Measurements from ENCODE around the gene EVA1C. TPM values are rescaled to one million over a fixed set of nuclear protein-coding genes. Genes with fewer than 3 reads are reported as not detected.
"Not testable (repeated sequence)": the region's sequence is repeated elsewhere in the genome, so short reads cannot be mapped to it uniquely, and the experiment has no call there.

EVA1C gene
- total RNA-seq, 2 experiments from 2014 or later, result 10.9 to 12.5 TPM

DNA sequence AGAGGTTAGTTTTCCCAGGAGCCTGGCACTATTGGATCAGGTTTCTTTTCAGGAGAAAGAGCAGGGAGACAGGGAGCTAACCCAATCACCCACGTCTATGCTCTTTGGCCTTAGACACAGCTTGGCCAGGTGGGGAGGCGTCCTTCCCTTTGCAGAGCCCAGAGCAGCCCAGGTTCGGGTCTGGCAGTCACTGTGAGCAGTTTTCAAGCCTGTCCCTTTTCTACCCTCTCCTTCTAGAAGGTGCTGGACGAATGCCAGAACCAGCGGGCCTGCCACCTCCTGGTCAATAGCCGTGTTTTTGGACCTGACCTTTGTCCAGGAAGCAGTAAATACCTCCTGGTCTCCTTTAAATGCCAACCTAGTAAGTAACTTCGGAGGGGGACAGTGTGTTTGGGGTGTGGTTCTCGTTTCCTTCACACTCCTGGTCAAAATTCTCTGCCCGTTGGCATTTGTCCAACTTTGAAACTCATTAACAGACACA is 44.9 kb downstream of the EVA1C start:
- DNase-seq, result no peak
- H3K27ac Mint-ChIP-seq, result no peak overlapping the region
- H3K4me1 Mint-ChIP-seq, result no peaks in the 10 kb centered on the region
- H3K4me3 Mint-ChIP-seq, result no peak overlapping the region
- H3K27me3 Mint-ChIP-seq, result no peaks in the 10 kb centered on the region
- H3K9me3 Mint-ChIP-seq, result no peaks in the 10 kb centered on the region
- peaks cover 17% of the 10 kb centered on the region for H3K36me3 Mint-ChIP-seq

GRCh38 chr21:32457962-32458361 is 45.5 kb downstream of the EVA1C start:
- no peaks in the 10 kb centered on the region for H3K27me3 Mint-ChIP-seq
- H3K4me1 Mint-ChIP-seq, result no peaks in the 10 kb centered on the region
- H3K4me3 Mint-ChIP-seq, result no peak overlapping the region
- no peak for DNase-seq
- H3K27ac Mint-ChIP-seq, result no peak overlapping the region
- H3K9me3 Mint-ChIP-seq, result no peaks in the 10 kb centered on the region
- H3K36me3 Mint-ChIP-seq, result peaks cover 17% of the 10 kb centered on the region

GRCh38 chr21:32459972-32460371 is 47.5 kb downstream of the EVA1C start:
- H3K27ac Mint-ChIP-seq, result no peak overlapping the region
- DNase-seq, result no peak
- peaks cover 13% of the 10 kb centered on the region for H3K36me3 Mint-ChIP-seq
- H3K4me1 Mint-ChIP-seq, result no peaks in the 10 kb centered on the region
- no peaks in the 10 kb centered on the region for H3K9me3 Mint-ChIP-seq
- H3K4me3 Mint-ChIP-seq, result no peak overlapping the region
- no peaks in the 10 kb centered on the region for H3K27me3 Mint-ChIP-seq

- H3K4me1 Mint-ChIP-seq, result no peaks in the 10 kb centered on the region
- H3K9me3 Mint-ChIP-seq, result no peaks in the 10 kb centered on the region
- DNase-seq, result no peak
- no peaks in the 10 kb centered on the region for H3K27me3 Mint-ChIP-seq
- H3K36me3 Mint-ChIP-seq, result peaks cover 17% of the 10 kb centered on the region
- H3K27ac Mint-ChIP-seq, result no peak overlapping the region
- H3K4me3 Mint-ChIP-seq, result no peak overlapping the region
Observed at GRCh38 chr21:32461503-32461902, 49.0 kb downstream of the EVA1C start.

- DNase-seq, H3K4me3 Mint-ChIP-seq, H3K27me3 Mint-ChIP-seq, H3K9me3 Mint-ChIP-seq, H3K4me1 Mint-ChIP-seq, H3K27ac Mint-ChIP-seq: not testable (repeated sequence)
- H3K36me3 Mint-ChIP-seq, result peaks cover 17% of the 10 kb centered on the region
Observed at GRCh38 chr21:32462564-32462963, 50.1 kb downstream of the EVA1C start.

GRCh38 chr21:32463367-32463766 is 50.9 kb downstream of the EVA1C start:
- DNase-seq, result no peak
- Mint-ChIP-seq H3K4me3 (no peak overlapping the region), H3K27ac (no peak overlapping the region), H3K27me3 (no peaks in the 10 kb centered on the region), H3K9me3 (no peaks in the 10 kb centered on the region), H3K36me3 (peaks cover 17% of the 10 kb centered on the region), H3K4me1 (no peaks in the 10 kb centered on the region)

GRCh38 chr21:32463889-32464300 is 51.4 kb downstream of the EVA1C start:
- H3K4me3 Mint-ChIP-seq, result no peak overlapping the region
- no peaks in the 10 kb centered on the region for H3K9me3 Mint-ChIP-seq
- H3K36me3 Mint-ChIP-seq, result peaks cover 16% of the 10 kb centered on the region
- H3K27me3 Mint-ChIP-seq, result no peaks in the 10 kb centered on the region
- H3K27ac Mint-ChIP-seq, result no peak overlapping the region
- DNase-seq, result no peak
- no peaks in the 10 kb centered on the region for H3K4me1 Mint-ChIP-seq

DNA sequence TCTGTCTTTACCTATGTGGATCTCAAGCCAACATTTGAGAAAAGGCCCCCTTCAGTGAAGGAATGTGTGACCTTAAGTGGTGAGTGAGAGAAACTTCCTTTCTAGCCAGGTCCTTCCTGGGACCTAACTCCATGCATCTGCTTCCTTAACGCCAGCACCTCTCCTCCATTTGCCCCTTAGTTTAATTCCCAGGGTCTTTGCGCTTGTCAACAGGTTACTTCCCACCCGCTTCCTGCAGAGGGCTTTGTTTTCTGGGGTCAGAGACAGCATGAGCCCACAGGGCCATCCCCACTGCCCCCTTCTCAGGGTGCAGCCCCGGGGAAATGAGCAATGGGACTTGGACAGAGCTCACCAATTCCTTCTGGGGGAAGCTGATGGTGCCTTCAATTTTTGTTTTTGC is 54.8 kb downstream of the EVA1C start:
- H3K27me3 Mint-ChIP-seq, result no peaks in the 10 kb centered on the region
- H3K4me3 Mint-ChIP-seq, result no peak overlapping the region
- H3K9me3 Mint-ChIP-seq, result no peaks in the 10 kb centered on the region
- no peaks in the 10 kb centered on the region for H3K4me1 Mint-ChIP-seq
- peaks cover 6% of the 10 kb centered on the region for H3K36me3 Mint-ChIP-seq
- DNase-seq, result no peak
- no peak overlapping the region for H3K27ac Mint-ChIP-seq

- no peaks in the 10 kb centered on the region for H3K4me1 Mint-ChIP-seq
- H3K36me3 Mint-ChIP-seq, result peaks cover 6% of the 10 kb centered on the region
Observed at GRCh38 chr21:32468681-32469111, 56.2 kb downstream of the EVA1C start.

GRCh38 chr21:32469628-32470027 is 57.1 kb downstream of the EVA1C start:
- H3K4me3 Mint-ChIP-seq, result no peak overlapping the region
- H3K4me1 Mint-ChIP-seq, result no peaks in the 10 kb centered on the region
- DNase-seq, result no peak
- no peaks in the 10 kb centered on the region for H3K27me3 Mint-ChIP-seq
- H3K27ac Mint-ChIP-seq, result no peak overlapping the region
- no peaks in the 10 kb centered on the region for H3K9me3 Mint-ChIP-seq
- H3K36me3 Mint-ChIP-seq, result peaks cover 6% of the 10 kb centered on the region

More at GRCh38 chr21:32468681-32469111, 56.2 kb downstream of the EVA1C start:
- H3K27me3 Mint-ChIP-seq, result no peaks in the 10 kb centered on the region
- no peaks in the 10 kb centered on the region for H3K9me3 Mint-ChIP-seq
- no peak overlapping the region for H3K4me3 Mint-ChIP-seq
- no peak overlapping the region for H3K27ac Mint-ChIP-seq
- DNase-seq, result no peak

- Mint-ChIP-seq H3K27me3 (no peaks in the 10 kb centered on the region), H3K4me3 (no peak overlapping the region), H3K9me3 (no peaks in the 10 kb centered on the region), H3K27ac (no peak overlapping the region), H3K36me3 (peaks cover 3% of the 10 kb centered on the region), H3K4me1 (no peaks in the 10 kb centered on the region)
- DNase-seq, result no peak
Observed at GRCh38 chr21:32470206-32470605, 57.7 kb downstream of the EVA1C start.

DNA sequence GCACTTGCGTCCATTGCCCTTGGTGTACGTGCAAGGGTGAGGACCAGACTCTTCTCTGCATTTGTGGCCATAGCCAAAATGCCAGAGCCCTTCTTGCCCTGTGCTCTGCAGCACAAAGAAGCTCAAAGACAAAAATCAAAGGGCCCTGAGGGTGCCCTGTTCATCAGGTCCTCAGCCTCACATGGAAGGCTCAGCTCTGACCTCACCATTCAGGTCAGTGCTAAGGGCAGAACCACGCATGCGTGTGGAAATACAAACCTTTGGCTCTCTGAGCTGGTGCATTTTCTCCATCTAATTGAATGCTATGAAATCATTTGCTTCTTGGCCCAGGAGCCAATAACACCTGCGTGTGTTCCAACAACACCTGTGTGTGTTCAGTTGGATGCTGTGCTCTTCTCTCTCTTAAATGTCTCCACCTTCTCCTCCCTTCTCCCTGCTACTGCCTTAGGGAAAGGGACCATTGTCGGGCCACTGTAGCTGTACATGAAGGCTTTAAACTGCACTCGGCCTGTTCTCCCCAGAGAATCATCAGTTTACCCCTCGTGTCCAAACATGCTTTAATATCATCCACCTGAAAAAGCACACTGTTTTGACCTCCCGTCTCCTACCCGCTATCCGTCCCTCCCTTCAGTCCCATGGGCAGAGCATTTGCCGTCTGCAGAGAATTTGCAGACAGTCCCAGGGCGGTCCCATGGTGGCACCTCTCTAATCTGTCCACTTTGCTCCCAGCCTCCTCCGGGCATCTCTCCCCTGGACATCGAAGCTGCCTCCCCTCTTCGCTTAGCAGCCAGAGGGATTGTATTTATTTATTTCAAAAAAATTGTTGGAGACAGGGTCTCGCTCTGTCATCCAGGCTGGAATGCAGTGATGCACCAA is 60.6 kb downstream of the EVA1C start:
- H3K4me1 Mint-ChIP-seq, result peaks cover 4% of the 10 kb centered on the region
- H3K27me3 Mint-ChIP-seq, result no peaks in the 10 kb centered on the region
- no peaks in the 10 kb centered on the region for H3K9me3 Mint-ChIP-seq
- peaks cover 3% of the 10 kb centered on the region for H3K36me3 Mint-ChIP-seq
- H3K27ac Mint-ChIP-seq, result no peak overlapping the region
- H3K4me3 Mint-ChIP-seq, result no peak overlapping the region
- DNase-seq, result no peak

DNA sequence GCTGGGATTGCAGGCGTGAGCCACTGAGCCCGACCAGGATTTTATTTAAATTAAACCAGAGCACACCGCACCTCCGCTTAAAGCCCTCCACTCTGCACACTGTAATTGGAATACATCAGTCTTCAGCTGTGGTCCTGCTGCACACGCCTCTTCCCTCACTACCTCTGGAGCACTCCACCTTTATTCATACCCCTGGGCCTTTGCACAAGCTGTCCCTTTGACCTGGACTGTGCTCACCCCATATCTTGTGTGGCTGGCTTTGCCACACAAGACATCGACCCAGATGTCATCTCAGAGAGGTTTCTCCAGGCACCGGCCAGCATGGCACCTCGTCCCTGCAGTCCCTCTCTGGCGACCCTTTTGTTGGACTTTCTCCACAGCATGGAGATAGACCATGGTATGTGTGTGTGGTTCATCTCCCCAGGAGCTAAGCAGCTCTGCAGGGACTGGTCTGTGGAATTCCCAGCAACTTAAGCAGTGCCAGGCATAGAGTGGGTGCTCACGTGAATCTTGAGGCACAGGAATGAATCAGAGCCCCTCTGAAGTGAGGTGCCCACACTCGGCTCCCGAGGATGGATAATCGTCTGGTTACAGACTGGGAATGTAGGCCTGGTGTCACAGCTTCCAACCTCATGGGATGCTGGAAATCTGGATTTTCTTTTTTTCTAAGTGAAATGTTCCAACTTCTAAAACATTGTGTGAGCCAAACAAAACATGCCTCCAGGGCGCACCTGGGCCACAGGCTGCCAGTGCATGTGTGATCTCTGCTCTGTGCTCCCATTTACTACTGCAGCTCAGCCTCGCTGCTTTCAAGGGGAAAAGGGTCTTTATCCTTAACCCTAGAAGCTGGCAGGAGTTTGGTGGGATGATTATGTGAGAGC is 61.9 kb downstream of the EVA1C start:
- peaks cover 8% of the 10 kb centered on the region for H3K4me1 Mint-ChIP-seq
- H3K36me3 Mint-ChIP-seq, result peaks cover 3% of the 10 kb centered on the region
- no peak overlapping the region for H3K4me3 Mint-ChIP-seq
- no peaks in the 10 kb centered on the region for H3K9me3 Mint-ChIP-seq
- no peak for DNase-seq
- H3K27ac Mint-ChIP-seq, result no peak overlapping the region
- H3K27me3 Mint-ChIP-seq, result no peaks in the 10 kb centered on the region

DNA sequence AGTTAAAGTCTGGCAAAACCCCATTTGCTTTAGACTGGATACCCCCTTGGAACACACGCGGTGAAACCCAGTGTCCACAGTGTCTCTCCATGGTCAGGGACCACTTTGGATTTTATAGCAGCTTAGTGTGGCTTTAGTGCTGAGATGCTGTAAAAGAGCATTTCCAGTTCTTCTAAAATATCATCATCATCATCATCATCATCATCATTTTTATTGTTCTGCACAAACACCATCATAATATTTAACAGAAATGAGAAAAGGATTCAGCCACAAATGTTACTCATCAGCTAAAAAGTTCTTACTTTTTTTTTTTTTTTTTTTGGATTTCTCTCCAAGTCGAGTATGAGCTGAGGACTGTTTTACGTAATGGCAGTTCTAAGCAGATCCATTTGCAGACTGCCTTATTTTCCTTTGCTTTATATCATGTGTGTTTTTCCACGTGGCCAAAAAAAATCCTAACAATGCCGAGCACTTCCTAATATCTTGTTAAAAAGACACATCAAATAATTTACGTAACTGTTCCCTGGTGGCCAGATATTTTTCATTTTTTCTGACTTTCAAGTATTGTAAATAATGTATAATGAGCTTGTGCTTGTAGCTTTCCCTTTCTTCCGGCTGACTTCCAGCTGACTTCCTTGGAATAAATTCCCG is 62.8 kb downstream of the EVA1C start:
- H3K27me3 Mint-ChIP-seq, result no peaks in the 10 kb centered on the region
- no peak for DNase-seq
- H3K4me1 Mint-ChIP-seq, result peaks cover 8% of the 10 kb centered on the region
- no peak overlapping the region for H3K4me3 Mint-ChIP-seq
- H3K9me3 Mint-ChIP-seq, result no peaks in the 10 kb centered on the region
- H3K27ac Mint-ChIP-seq, result no peak overlapping the region
- peaks cover 3% of the 10 kb centered on the region for H3K36me3 Mint-ChIP-seq

Measured in activated naive CD8-positive, alpha-beta T cell treated with anti-CD3 and anti-CD28 coated beads for 36 hours (primary cell).